ENCODE data around the gene HID1. TPM values are rescaled to one million over a fixed set of nuclear protein-coding genes. Genes with fewer than 3 reads are reported as not detected.
A peak's percentile ranks its signal among the peaks of the same experiment; 100 is the strongest.
"Not testable (repeated sequence)": the region's sequence is repeated elsewhere in the genome, so short reads cannot be mapped to it uniquely, and the experiment has no call there.

The HID1 gene
- total RNA-seq, 2 donors from 2014 or later: 7.4 to 8.2 TPM

GRCh38 chr17:74977802-74978201 is 5.2 kb upstream of the HID1 start:
- intact Hi-C loops (cut with DNase I): no loop called here
- no peak for DNase-seq
- no peak for ATAC-seq

- DNase-seq: no peak
- no peak for ATAC-seq
- intact Hi-C loops (cut with DNase I): no loop called here
Observed at GRCh38 chr17:74975943-74976342, 3.4 kb upstream of the HID1 start.

DNA sequence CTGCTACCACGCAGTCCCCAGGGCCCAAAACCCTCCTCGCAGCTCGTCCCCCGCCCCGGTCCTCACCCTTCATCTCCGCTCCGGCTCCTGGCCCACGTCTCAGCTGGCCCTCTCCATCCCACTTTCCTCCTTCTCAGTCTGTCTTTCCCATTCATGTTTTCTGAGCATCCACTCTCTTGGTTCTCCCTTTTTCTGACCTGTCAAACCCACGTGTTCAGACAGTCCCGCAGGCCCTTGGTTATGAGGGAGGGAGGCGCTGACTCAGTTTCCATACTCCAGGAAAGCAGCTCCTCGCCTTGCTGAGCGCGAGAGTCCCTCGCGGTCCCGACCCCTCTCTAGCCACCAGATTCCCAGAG is 392 bp upstream of the HID1 start:
- ATAC-seq: peak in 1 of 2 donors; percentile 23
- no peak for DNase-seq
- intact Hi-C loops (cut with DNase I): no loop called here

GRCh38 chr17:74971842-74972106 is 785 bp downstream of the HID1 start:
- intact Hi-C loops (cut with DNase I): no loop called here
- ATAC-seq: no peak

GRCh38 chr17:74971069-74971841 is 1.3 kb downstream of the HID1 start:
- DNase-seq (no peak), ATAC-seq (no peak)
- intact Hi-C loops (cut with DNase I): no loop called here

More at GRCh38 chr17:74971842-74972106, 785 bp downstream of the HID1 start:
- no peak for DNase-seq

DNA sequence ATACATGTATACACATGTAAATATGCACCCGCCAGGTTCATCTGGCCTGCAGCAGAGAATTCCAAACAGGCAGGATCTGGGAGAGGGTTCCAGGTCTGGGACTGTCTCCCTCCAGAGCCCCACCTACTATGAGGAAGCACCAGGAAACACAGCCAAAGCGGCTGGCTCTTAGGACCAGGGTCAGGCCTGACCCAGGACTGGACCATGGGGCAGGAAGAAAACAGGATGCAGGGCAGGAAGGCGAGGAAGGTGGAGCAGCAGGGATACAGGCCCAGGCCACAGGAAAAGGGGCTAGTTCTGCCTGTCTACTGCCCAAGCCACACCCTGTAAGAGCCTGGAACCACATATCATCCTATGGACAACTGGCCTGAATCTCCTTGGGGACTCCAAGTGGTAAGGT is 2.2 kb downstream of the HID1 start:
- ATAC-seq: peak in 1 of 2 donors; percentile 32
- no peak for DNase-seq
- intact Hi-C loops (cut with DNase I): no loop called here

GRCh38 chr17:74969501-74969900 is 3.1 kb downstream of the HID1 start:
- not testable (repeated sequence) for ATAC-seq, DNase-seq
- intact Hi-C loops (cut with DNase I): loop anchor here in 1 of 2 donors (10.0 kb wide), 2 partner anchors 45 to 235 kb away; partner anchors contain the start of genes MRPL58 and NUP85

GRCh38 chr17:74968361-74968780 is 4.2 kb downstream of the HID1 start:
- DNase-seq (no peak), ATAC-seq (no peak)
- intact Hi-C loops (cut with DNase I): loop anchor here in 1 of 2 donors (10.0 kb wide), 2 partner anchors 46 to 236 kb away; partner anchors contain the start of genes MRPL58 and NUP85

GRCh38 chr17:74964988-74965622 is 7.5 kb downstream of the HID1 start:
- DNase-seq (no peak), ATAC-seq (no peak)
- intact Hi-C loops (cut with DNase I): loop anchor here (5.0 to 10.0 kb wide), 4 partner anchors 47 to 240 kb away; partner anchors contain the start of genes MRPL58 (in 2 of the 2) and NUP85 (in 1 of the 2)

- intact Hi-C loops (cut with DNase I): loop anchor here (5.0 to 10.0 kb wide), 4 partner anchors 48 to 240 kb away; partner anchors contain the start of genes MRPL58 (in 2 of the 2) and NUP85 (in 1 of the 2)
- DNase-seq (no peak), ATAC-seq (no peak)
Observed at GRCh38 chr17:74964246-74964761, 8.3 kb downstream of the HID1 start.

GRCh38 chr17:74963656-74964055 is 8.9 kb downstream of the HID1 start:
- intact Hi-C loops (cut with DNase I): loop anchor here (5.0 to 10.0 kb wide), 4 partner anchors 49 to 241 kb away; partner anchors contain the start of genes MRPL58 (in 2 of the 2) and NUP85 (in 1 of the 2)
- no peak for ATAC-seq
- no peak for DNase-seq

GRCh38 chr17:74962622-74963394 is 9.8 kb downstream of the HID1 start:
- DNase-seq: no peak
- intact Hi-C loops (cut with DNase I): loop anchor here (5.0 to 10.0 kb wide), 4 partner anchors 49 to 242 kb away; partner anchors contain the start of genes MRPL58 (in 2 of the 2) and NUP85 (in 1 of the 2)
- ATAC-seq: no peak

DNA sequence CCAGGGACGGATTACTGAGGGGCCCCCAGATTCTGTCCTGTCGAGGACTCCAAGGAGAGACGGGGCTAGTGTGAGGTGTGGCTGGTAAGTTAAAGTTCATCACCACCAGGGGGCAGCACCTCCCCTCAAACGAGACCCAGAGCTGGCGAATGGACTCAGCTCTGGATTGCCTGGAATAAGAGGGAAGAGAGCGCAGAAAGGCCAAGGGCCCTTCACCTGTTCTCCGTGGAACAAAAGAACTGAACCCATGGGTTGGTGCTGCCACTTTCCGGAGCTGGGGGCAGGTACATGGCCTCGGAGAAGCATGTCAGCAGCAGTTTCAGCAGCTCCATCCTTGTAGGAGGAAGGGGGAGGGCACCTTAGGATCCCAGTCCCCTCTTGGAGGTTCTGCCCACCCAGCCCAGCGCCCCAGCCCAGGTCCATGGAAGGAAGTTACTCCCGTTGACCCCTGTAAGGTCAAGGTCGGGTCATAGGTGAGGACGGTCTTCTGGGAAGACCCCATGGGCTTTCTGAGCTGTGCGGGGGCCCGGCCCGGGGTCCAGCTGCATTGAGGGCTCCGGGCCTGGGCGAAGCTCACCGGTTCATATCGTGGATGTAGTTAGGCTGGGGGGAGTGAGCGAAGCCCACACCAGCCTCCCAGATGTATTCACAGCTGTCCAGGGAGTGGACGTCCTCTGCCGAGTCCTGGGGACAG is 10.8 kb downstream of the HID1 start:
- intact Hi-C loops (cut with DNase I): loop anchor here (5.0 to 10.0 kb wide), 4 partner anchors 50 to 243 kb away; partner anchors contain the start of genes MRPL58 (in 2 of the 2) and NUP85 (in 1 of the 2)
- peak; percentile 86 to 91 for ATAC-seq
- peak; percentile 91 for DNase-seq

- intact Hi-C loops (cut with DNase I): loop anchor here (5.0 to 10.0 kb wide), 4 partner anchors 52 to 244 kb away; partner anchors contain the start of genes MRPL58 (in 2 of the 2) and NUP85 (in 1 of the 2)
- ATAC-seq (no peak), DNase-seq (no peak)
Observed at GRCh38 chr17:74960570-74961342, 11.8 kb downstream of the HID1 start.

- DNase-seq (no peak), ATAC-seq (no peak)
- intact Hi-C loops (cut with DNase I): loop anchor here (5.0 to 10.0 kb wide), 5 partner anchors 52 to 245 kb away; partner anchors contain the start of genes MRPL58 (in 2 of the 2) and NUP85 (in 1 of the 2)
Observed at GRCh38 chr17:74959826-74960515, 12.6 kb downstream of the HID1 start.

GRCh38 chr17:74957935-74958740 is 14.4 kb downstream of the HID1 start:
- DNase-seq (peak; percentile 76), ATAC-seq (peak; percentile 35 to 61)
- intact Hi-C loops (cut with DNase I): loop anchor here (1.0 to 10.0 kb wide), 2 partner anchors 35 to 163 kb away; partner anchors contain the start of gene USH1G (in 1 of the 2)
